Neural progenitor cell (in vitro differentiated cells): ENCODE data around the gene FBXO4.

ENCODE experiments used
- CTCF ChIP-seq: fragments of 200-600 bp; sonication (generic); IDR thresholded peaks from 2 replicates; pipeline ENCODE4 v1.5.1; 2017; ENCODE audit warnings: antibody characterized with exemption, mild to moderate bottlenecking
- EZH2 ChIP-seq: fragments of 200-600 bp; sonication (generic); IDR thresholded peaks from 2 replicates; pipeline ENCODE4 v1.6.1; 2017; ENCODE audit warnings: antibody characterized with exemption, mild to moderate bottlenecking, moderate library complexity

- no peak for TF ChIP-seq CTCF
- TF ChIP-seq EZH2 = no peak
Measured at GRCh38 chr5:41951224-41951623, 26.1 kb downstream of the FBXO4 start.
